CD4-positive, alpha-beta T cell treated with Interferon gamma for 1 hour (primary cell): Measurements from ENCODE around the gene OR6C75.
"Not testable (repeated sequence)": the region's sequence is repeated elsewhere in the genome, so short reads cannot be mapped to it uniquely, and the experiment has no call there.

Experiments used
- DNase-seq: peaks from one replicate; pipeline ENCODE4 v3.0.0-alpha.2; 2020

OR6C75 gene

GRCh38 chr12:55362675-55363074 lies at the start of gene OR6C75:
OR6C75 (plus strand) TSS chr12:55362975; CDS start chr12:55365111, 2,136 bp downstream.
- no peak for DNase-seq

GRCh38 chr12:55314043-55314442 lies 48.7 kb upstream of the OR6C75 start, which contains the start of gene OR6C1:
OR6C1 (plus strand) TSS chr12:55314343; CDS start chr12:55320600, 6,257 bp downstream.
- DNase-seq: no peak

DNA sequence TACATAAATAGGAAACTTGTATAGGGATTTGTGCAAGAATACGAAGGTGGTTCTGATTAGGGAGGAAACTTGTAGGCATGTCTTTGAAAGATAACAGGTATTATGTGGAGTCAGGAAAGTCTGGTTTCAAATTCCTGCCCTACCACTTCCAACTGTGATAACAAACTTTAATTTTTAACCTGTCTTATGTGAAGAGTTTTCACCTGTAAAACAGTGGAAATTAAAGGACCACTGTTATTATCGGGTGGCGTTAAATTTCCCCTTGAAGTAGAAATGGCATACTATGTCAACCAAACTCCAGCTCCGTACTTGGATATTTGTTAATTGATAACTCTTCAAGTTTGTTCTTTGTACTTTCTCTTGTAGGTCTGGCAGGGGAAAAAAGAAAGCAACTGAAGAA lies 42.6 kb upstream of the OR6C75 start:
- DNase-seq: no peak

DNA sequence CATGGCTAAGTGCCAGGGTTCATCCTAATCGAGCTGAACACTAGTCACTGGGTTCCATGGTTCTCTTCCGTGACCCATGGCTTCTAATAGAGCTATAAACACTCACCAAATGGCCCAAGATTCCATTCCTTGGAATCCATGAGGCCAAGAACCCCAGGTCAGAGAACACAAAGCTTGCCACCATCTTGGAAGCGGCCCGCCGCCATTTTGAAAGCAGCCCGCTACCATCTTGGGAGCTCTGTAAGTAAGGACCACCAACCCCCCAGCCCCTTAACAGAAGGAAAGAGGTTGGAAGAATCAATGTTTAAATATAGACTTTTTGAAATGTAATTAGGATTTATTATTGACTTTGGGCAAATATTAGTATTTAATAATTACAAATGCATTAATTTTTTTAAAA lies 37.0 kb upstream of the OR6C75 start:
- not testable (repeated sequence) for DNase-seq

- no peak for DNase-seq
These were observed 32.3 kb upstream of the OR6C75 start, which contains the start of gene OR6C3 for GRCh38 chr12:55330446-55330845. OR6C3 (plus strand) TSS chr12:55330746; CDS start chr12:55331701, 955 bp downstream.

GRCh38 chr12:55336002-55336401 lies 26.8 kb upstream of the OR6C75 start:
- DNase-seq: no peak

GRCh38 chr12:55355338-55355737 lies 7.4 kb upstream of the OR6C75 start:
- DNase-seq: not testable (repeated sequence)

- DNase-seq: no peak
These were observed 2.3 kb downstream of the OR6C75 start for GRCh38 chr12:55365086-55365485.

GRCh38 chr12:55372521-55372920 lies 9.7 kb downstream of the OR6C75 start:
- no peak for DNase-seq

GRCh38 chr12:55385891-55386290 lies 23.1 kb downstream of the OR6C75 start:
- no peak for DNase-seq

- DNase-seq: no peak
These were observed 29.4 kb downstream of the OR6C75 start for GRCh38 chr12:55392032-55392795.

DNA sequence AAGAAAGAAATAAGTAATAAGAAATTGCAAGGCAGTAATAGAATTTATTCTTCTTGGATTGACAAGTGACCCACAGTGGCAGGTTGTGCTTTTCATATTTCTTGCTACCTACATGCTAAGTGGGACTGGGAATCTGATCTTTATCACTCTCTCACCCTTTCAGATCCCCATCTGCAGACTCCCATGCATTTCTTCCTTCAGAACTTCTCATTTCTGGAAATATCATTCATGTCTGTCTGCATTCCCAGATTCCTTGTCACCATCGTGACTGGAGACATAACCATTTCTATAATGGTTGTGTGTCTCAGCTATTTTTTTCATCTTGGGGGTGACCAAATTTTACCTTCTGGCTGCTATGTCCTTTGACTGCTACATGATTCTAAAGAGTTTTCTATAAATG lies 33.6 kb downstream of the OR6C75 start:
- no peak for DNase-seq

DNA sequence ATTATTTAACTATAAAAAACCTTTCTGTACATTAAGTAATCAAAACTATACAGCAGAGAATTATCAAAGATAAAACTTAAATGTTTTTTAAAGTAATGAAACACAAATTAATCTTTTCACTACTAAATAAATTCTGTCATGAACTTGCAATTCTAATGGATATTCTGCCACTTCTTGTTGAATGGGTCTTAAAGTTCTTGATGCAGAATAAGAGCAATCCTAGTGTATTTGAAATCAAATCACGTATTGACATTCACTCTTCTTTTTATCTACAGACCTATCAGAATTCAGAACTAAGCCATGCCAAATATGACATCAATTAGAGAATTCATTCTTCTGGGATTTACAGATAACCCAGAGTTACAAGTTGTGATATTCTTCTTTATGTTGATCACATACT lies 37.5 kb downstream of the OR6C75 start, which contains the start of gene OR6C65:
Gene OR6C65 (plus strand): TSS at position 301 of the 400 bp plus-strand sequence. CDS start 0 bp downstream, at position 301.
- no peak for DNase-seq

- no peak for DNase-seq
These were observed 45.1 kb downstream of the OR6C75 start for GRCh38 chr12:55407866-55408265.

GRCh38 chr12:55409133-55409532 lies 46.4 kb downstream of the OR6C75 start:
- DNase-seq: not testable (repeated sequence)

- DNase-seq: not testable (repeated sequence)
These were observed 49.4 kb downstream of the OR6C75 start for GRCh38 chr12:55412138-55412537.

DNA sequence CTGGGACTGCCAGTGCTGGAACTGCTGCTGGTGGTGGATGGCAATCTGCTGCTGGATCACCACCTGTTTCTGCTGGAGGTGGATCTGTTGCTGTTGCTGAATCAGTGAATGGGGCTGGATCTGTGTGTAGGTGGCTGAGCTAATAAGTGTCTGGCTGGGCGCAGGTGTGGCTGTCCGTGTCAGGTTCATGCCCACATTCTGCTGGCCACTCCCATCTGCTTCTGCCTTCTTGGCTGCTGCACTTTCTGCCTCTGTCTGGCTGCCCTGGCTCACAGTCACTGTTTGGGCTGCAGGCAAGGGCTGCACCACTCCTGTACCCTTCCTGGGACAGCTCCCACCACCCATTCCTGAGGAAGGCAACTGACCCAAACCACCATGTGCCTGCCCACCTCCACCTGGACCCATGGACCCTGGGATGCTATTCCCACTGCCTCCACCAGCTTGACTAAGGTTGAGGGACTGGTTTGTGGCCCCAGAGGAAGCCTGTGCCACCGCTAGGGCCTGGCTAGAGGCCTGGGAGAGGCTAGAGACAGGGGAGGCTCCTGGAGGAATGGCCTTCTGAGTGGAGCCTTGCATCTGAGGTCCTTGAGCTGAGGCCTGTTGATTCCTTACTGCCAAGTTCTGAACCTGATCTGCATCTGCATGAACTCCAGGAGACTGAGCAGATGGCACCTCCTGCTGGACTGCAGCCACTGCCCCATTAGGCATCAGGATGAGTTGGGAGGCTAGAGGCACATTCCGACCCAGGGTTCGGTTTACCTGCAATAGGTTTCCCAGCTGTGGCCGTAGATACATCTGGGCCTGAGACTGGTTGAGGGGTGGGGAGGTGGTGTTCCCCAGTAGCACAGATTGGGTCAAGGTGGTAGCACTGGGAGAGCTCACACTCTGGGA lies 51.0 kb downstream of the OR6C75 start:
- not testable (repeated sequence) for DNase-seq

GRCh38 chr12:55414396-55414823 lies 51.6 kb downstream of the OR6C75 start:
- DNase-seq: not testable (repeated sequence)

GRCh38 chr12:55414889-55415288 lies 52.1 kb downstream of the OR6C75 start:
- DNase-seq: not testable (repeated sequence)

GRCh38 chr12:55416961-55417360 lies 54.2 kb downstream of the OR6C75 start:
- DNase-seq: no peak
